GM12878 (cell line): ENCODE measurements around the gene PPP1R14B. TPM values are rescaled to one million over a fixed set of nuclear protein-coding genes. Genes with fewer than 3 reads are reported as not detected.

ENCODE experiments used
- ATAC-seq: fragments of 200-7000 bp; cut with Tn5 transposase; 3 replicates; pipeline ENCODE4 v1.9.1; 2020; ENCODE audit warnings: mild to moderate bottlenecking, moderate library complexity
- BruUV-seq: library from RNA; stranded (reverse); fragments of 400-500 nt; replicated peaks from 2 replicates; lab custom pipeline; 2021; lab: Mats Ljungman, UMichigan
- CTCF ChIA-PET: fragments of 300-600 bp; sonication (Branson Sonifier 250); formaldehyde crosslinking; extraction: SDS; loops from one replicate; lab custom pipeline; 2021; ENCODE audit warnings: inconsistent platforms; lab: Yijun Ruan, JAX
- POLR2A ChIA-PET: fragments of 350-600 bp; formaldehyde crosslinking; extraction: SDS; loops from one replicate; lab custom pipeline; 2021; ENCODE audit warnings: inconsistent platforms; lab: Charles Lee
- RAD21 ChIA-PET: fragments of 300-600 bp; sonication (Branson Sonifier 250); formaldehyde crosslinking; loops from one replicate; lab custom pipeline; 2023; ENCODE audit warnings: antibody characterized with exemption; ENCODE audit not compliant: unreplicated experiment; lab: Charles Lee
- SMC1A ChIA-PET: fragments of 300-600 bp; sonication (Branson Sonifier 250); formaldehyde crosslinking; loops from one replicate; lab custom pipeline; 2023; ENCODE audit not compliant: unreplicated experiment, uncharacterized antibody; lab: Charles Lee
- DNase-seq: peaks from one replicate; pipeline ENCODE4 v3.0.0-alpha.2; 2011; ENCODE audit warnings: low read depth, low spot score
- FAIRE-seq: peaks from 3 replicates; lab custom pipeline; 2011; peaks lifted over from hg19 to GRCh38; lab: Jason Lieb, UNC
- H2AFZ ChIP-seq: 2 replicates; pipeline ENCODE4 v1.6.0; 2011; ENCODE audit warnings: low read depth, low read length, control low read depth; ENCODE audit not compliant: control insufficient read depth
- H3K27ac ChIP-seq: 2 replicates; pipeline ENCODE4 v1.5.1; 2011; ENCODE audit warnings: control low read depth; ENCODE audit not compliant: control insufficient read depth, insufficient read depth
- H3K27me3 ChIP-seq, 2 experiments: replicated peaks in 1 of 2; 2 replicates each; pipeline versions ENCODE4 v1.6.0 to v1.6.1; 2011; ENCODE audit warnings: low read length in 1 of 2; ENCODE audit not compliant: control insufficient read depth in 2 of 2, insufficient read depth in 2 of 2
- H3K36me3 ChIP-seq, 2 experiments: 2 replicates each; pipeline ENCODE4 v1.5.1; 2011; ENCODE audit warnings: low read length in 1 of 2; ENCODE audit not compliant: control insufficient read depth in 2 of 2, insufficient read depth in 2 of 2
- H3K4me1 ChIP-seq: 2 replicates; pipeline ENCODE4 v1.6.1; 2011; ENCODE audit warnings: mild to moderate bottlenecking, low read length, moderate library complexity, mixed read lengths; ENCODE audit not compliant: control insufficient read depth, insufficient read depth
- H3K4me2 ChIP-seq: 2 replicates; pipeline ENCODE4 v1.6.0; 2011; ENCODE audit warnings: control low read depth; ENCODE audit not compliant: control insufficient read depth, insufficient read depth
- H3K4me3 ChIP-seq: fragments of 200-600 bp; sonication (generic); 2 replicates; pipeline ENCODE4 v1.5.1; 2016
- H3K79me2 ChIP-seq: 2 replicates; pipeline ENCODE4 v1.6.0; 2011; ENCODE audit warnings: low read length; ENCODE audit not compliant: control insufficient read depth, insufficient read depth
- H3K9ac ChIP-seq: 2 replicates; pipeline ENCODE4 v1.8.0; 2011; ENCODE audit warnings: low read length, control low read depth, mixed read lengths; ENCODE audit not compliant: control insufficient read depth, insufficient read depth
- H3K9me3 ChIP-seq: replicated peaks from 3 replicates; pipeline ENCODE4 v1.5.1; 2011; ENCODE audit warnings: mild to moderate bottlenecking, low read length; ENCODE audit not compliant: control insufficient read depth, insufficient read depth
- H4K20me1 ChIP-seq: 2 replicates; pipeline ENCODE4 v1.6.0; 2011; ENCODE audit not compliant: control insufficient read depth, insufficient read depth
- BACH1 ChIP-seq: fragments of 450-650 bp; IDR thresholded peaks from 2 replicates; pipeline ENCODE4 v1.6.1; 2017; ENCODE audit warnings: mild to moderate bottlenecking, borderline replicate concordance
- CREB1 ChIP-seq: IDR thresholded peaks from 2 replicates; pipeline ENCODE4 v1.6.1; 2012; ENCODE audit warnings: low read depth, mild to moderate bottlenecking, inconsistent platforms
- HCFC1 ChIP-seq: fragments of 150-350 bp; IDR thresholded peaks from 2 replicates; pipeline ENCODE4 v1.6.1; 2014; ENCODE audit warnings: low read length
- PAX8 ChIP-seq: fragments of 450-650 bp; IDR thresholded peaks from 2 replicates; pipeline ENCODE4 v1.6.1; 2017; ENCODE audit warnings: mild to moderate bottlenecking, moderate library complexity
- RAD21 ChIP-seq: IDR thresholded peaks from 2 replicates; pipeline ENCODE4 v1.6.1; 2011; ENCODE audit warnings: mild to moderate bottlenecking, low read depth, low read length, moderate library complexity; ENCODE audit not compliant: insufficient read depth
- RELA ChIP-seq: fragments of 450-650 bp; IDR thresholded peaks from 2 replicates; pipeline ENCODE4 v1.8.0; 2014; ENCODE audit warnings: borderline replicate concordance; ENCODE audit not compliant: partially characterized antibody
- SMARCA5 ChIP-seq: fragments of 450-650 bp; IDR thresholded peaks from 2 replicates; pipeline ENCODE4 v1.6.1; 2017; ENCODE audit warnings: mild to moderate bottlenecking
- SP1 ChIP-seq: IDR thresholded peaks from one replicate; pipeline ENCODE4 v1.6.1; 2011; ENCODE audit warnings: low read depth, low read length
- TARDBP ChIP-seq: IDR thresholded peaks from 2 replicates; pipeline ENCODE4 v1.6.1; 2016; ENCODE audit warnings: borderline replicate concordance
- whole genome bisulfite sequencing: methylation state at CpG from one replicate; pipeline ENCODE4 v1.1.6; 2016; ENCODE audit warnings: low lambda C conversion rate; ENCODE audit not compliant: insufficient replicate concordance, insufficient coverage; ENCODE audit errors: missing lambda C conversion rate; 5-methylcytosine and 5-hydroxymethylcytosine counted together
- in situ Hi-C: fragments of 300-500 bp; cut with MboI; formaldehyde crosslinking; loops from 9 replicates; pipeline ENCODE4 v1.14.3; 2018; ENCODE audit warnings: mixed read lengths
- intact Hi-C: fragments of 100-400 bp; cut with micrococcal nuclease; formaldehyde crosslinking; loops from one replicate; pipeline ENCODE4 v1.14.2; 2022; ENCODE audit not compliant: unreplicated experiment
- polyA plus RNA-seq, 11 experiments: library from polyadenylated mRNA; depleted of rRNA in 4 of 11; unstranded in 6 of 11; stranded (reverse) in 5 of 11; fragments of >200 nt; fragmentation: Nextera tagmentation in 4 of 11; fragmentation: Illumina TruSeq in 1 of 11; extraction: Ambion mirVana in 4 of 11; extraction: Trizol in 1 of 11; gene quantifications; 1 replicate in 1 of 11; 2 replicates in 10 of 11; pipeline versions ENCODE4 v1.2.1 to v1.2.3, GENCODE V29; 2011 to 2016; ENCODE audit warnings: inconsistent platforms in 2 of 11, missing spikeins in 2 of 11, low read depth in 1 of 11
- total RNA-seq, 4 experiments: library from RNA; depleted of rRNA in 3 of 4; stranded (reverse); fragments of >200 nt in 3 of 4; fragmentation: Illumina TruSeq in 1 of 4; extraction: Trizol in 1 of 4; gene quantifications; 2 replicates each; pipeline versions ENCODE4 v1.2.1 to v1.2.3, GENCODE V29; 2013 to 2021
- TF ChIP-seq, protein P1 (sequence below): IDR thresholded peaks from 2 replicates; pipeline ENCODE4 v1.6.1; 2012; ENCODE audit warnings: improper control_type of control experiment, low read depth, low read length; ENCODE audit not compliant: insufficient replicate concordance
- TF ChIP-seq, protein P2 (sequence below): IDR thresholded peaks from 2 replicates; pipeline ENCODE4 v1.6.1; 2012; ENCODE audit warnings: low read length, inconsistent platforms
- TF ChIP-seq, protein P3 (sequence below): fragments of 450-650 bp; IDR thresholded peaks from 2 replicates; pipeline ENCODE4 v1.6.1; 2017; ENCODE audit warnings: mild to moderate bottlenecking
- TF ChIP-seq, protein P4 (sequence below): IDR thresholded peaks from 2 replicates; pipeline ENCODE4 v1.6.1; 2011; ENCODE audit warnings: borderline replicate concordance, low read depth, mild to moderate bottlenecking, moderate library complexity, mixed read lengths, low read length; ENCODE audit not compliant: insufficient read depth; ENCODE audit errors: extremely low read length
- TF ChIP-seq, protein P5 (sequence below): IDR thresholded peaks from 2 replicates; pipeline ENCODE4 v1.6.1; 2012; ENCODE audit warnings: low read depth, low read length, improper control_type of control experiment

The PPP1R14B gene
- total and polyA plus RNA-seq, 10 of the 15 experiments (the other 5 are each of a cell fraction or from before 2014, with no cell fraction given) = 8.4 to 283 (median 124) TPM

DNA sequence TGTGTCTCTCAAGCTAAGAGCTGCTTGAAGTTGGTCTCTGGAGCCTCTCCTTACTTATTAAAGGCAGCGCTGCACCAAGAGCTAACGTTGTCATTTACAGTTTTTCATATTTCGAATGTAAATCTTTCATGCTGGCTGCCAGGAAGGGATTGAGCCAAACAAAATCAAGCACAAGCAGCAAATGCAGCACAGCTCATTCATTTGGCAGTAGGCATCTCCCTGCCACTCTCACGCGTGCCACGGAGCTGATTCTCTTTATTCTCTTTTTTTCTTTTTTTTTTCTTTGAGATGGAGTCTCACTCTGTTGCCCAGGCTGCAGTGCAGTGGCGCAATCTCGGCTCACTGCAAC lies 13.8 kb downstream of the PPP1R14B start:
- H3K27me3 ChIP-seq = no peaks in the 10 kb centered on the region
- no TSS peak for BruUV-seq
- ChIA-PET POLR2A (interaction anchor here (0.6 to 2.6 kb wide), 5 partner anchors 13 to 1632 kb away, joined by 3 to 12 read pairs (median 4); partner anchors contain the start of gene FERMT3), CTCF (interaction anchor here (2.9 kb wide), 1 partner anchor 27 kb away, joined by 18 read pairs; the partner anchor contains the start of gene FERMT3), SMC1A (interaction anchor here (1.2 kb wide), 1 partner anchor 27 kb away, joined by 3 read pairs; no protein-coding TSS in a partner anchor), RAD21 (interaction anchor here (1.1 to 1.7 kb wide), 3 partner anchors 8 to 71 kb away, joined by 3 to 6 read pairs (median 3); no protein-coding TSS in a partner anchor)
- FAIRE-seq (no peak), DNase-seq (no peak), ATAC-seq (no peak)
- peaks cover 20% of the 10 kb centered on the region for H3K79me2 ChIP-seq
- H3K27ac ChIP-seq = no peak overlapping the region
- WGBS = 96% methylated on average over 7 of the region's 8 CpGs
- H3K4me1 ChIP-seq = peaks cover 42% of the 10 kb centered on the region
- intact Hi-C loops (no loop called here), in situ Hi-C loops (loop anchor here (25.0 kb wide), 1 partner anchor 1629 kb away; the partner anchor contains the start of genes CFL1, EFEMP2 and MUS81)
- H3K9ac ChIP-seq = no peak overlapping the region
- no peak overlapping the region for H2AFZ ChIP-seq
- H4K20me1 ChIP-seq = no peaks in the 10 kb centered on the region
- H3K4me2 ChIP-seq = no peak overlapping the region
- no peak overlapping the region for H3K4me3 ChIP-seq
- H3K36me3 ChIP-seq = peaks cover 0 to 3% of the 10 kb centered on the region in 2 experiments; a peak in 2 of 4 replicates
- H3K9me3 ChIP-seq = no peaks in the 10 kb centered on the region
- TF ChIP-seq TARDBP (no peak), RELA (no peak), HCFC1 (no peak), RAD21 (no peak), PAX8 (no peak), SMARCA5 (no peak), BACH1 (no peak), SP1 (no peak), CREB1 (no peak)
- TF ChIP-seq, protein P1, sequence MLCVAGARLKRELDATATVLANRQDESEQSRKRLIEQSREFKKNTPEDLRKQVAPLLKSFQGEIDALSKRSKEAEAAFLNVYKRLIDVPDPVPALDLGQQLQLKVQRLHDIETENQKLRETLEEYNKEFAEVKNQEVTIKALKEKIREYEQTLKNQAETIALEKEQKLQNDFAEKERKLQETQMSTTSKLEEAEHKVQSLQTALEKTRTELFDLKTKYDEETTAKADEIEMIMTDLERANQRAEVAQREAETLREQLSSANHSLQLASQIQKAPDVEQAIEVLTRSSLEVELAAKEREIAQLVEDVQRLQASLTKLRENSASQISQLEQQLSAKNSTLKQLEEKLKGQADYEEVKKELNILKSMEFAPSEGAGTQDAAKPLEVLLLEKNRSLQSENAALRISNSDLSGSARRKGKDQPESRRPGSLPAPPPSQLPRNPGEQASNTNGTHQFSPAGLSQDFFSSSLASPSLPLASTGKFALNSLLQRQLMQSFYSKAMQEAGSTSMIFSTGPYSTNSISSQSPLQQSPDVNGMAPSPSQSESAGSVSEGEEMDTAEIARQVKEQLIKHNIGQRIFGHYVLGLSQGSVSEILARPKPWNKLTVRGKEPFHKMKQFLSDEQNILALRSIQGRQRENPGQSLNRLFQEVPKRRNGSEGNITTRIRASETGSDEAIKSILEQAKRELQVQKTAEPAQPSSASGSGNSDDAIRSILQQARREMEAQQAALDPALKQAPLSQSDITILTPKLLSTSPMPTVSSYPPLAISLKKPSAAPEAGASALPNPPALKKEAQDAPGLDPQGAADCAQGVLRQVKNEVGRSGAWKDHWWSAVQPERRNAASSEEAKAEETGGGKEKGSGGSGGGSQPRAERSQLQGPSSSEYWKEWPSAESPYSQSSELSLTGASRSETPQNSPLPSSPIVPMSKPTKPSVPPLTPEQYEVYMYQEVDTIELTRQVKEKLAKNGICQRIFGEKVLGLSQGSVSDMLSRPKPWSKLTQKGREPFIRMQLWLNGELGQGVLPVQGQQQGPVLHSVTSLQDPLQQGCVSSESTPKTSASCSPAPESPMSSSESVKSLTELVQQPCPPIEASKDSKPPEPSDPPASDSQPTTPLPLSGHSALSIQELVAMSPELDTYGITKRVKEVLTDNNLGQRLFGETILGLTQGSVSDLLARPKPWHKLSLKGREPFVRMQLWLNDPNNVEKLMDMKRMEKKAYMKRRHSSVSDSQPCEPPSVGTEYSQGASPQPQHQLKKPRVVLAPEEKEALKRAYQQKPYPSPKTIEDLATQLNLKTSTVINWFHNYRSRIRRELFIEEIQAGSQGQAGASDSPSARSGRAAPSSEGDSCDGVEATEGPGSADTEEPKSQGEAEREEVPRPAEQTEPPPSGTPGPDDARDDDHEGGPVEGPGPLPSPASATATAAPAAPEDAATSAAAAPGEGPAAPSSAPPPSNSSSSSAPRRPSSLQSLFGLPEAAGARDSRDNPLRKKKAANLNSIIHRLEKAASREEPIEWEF = no peak
- TF ChIP-seq, protein P2, sequence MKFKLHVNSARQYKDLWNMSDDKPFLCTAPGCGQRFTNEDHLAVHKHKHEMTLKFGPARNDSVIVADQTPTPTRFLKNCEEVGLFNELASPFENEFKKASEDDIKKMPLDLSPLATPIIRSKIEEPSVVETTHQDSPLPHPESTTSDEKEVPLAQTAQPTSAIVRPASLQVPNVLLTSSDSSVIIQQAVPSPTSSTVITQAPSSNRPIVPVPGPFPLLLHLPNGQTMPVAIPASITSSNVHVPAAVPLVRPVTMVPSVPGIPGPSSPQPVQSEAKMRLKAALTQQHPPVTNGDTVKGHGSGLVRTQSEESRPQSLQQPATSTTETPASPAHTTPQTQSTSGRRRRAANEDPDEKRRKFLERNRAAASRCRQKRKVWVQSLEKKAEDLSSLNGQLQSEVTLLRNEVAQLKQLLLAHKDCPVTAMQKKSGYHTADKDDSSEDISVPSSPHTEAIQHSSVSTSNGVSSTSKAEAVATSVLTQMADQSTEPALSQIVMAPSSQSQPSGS = no peak
- TF ChIP-seq, protein P3, sequence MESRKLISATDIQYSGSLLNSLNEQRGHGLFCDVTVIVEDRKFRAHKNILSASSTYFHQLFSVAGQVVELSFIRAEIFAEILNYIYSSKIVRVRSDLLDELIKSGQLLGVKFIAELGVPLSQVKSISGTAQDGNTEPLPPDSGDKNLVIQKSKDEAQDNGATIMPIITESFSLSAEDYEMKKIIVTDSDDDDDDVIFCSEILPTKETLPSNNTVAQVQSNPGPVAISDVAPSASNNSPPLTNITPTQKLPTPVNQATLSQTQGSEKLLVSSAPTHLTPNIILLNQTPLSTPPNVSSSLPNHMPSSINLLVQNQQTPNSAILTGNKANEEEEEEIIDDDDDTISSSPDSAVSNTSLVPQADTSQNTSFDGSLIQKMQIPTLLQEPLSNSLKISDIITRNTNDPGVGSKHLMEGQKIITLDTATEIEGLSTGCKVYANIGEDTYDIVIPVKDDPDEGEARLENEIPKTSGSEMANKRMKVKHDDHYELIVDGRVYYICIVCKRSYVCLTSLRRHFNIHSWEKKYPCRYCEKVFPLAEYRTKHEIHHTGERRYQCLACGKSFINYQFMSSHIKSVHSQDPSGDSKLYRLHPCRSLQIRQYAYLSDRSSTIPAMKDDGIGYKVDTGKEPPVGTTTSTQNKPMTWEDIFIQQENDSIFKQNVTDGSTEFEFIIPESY = no peak
- TF ChIP-seq, protein P4, sequence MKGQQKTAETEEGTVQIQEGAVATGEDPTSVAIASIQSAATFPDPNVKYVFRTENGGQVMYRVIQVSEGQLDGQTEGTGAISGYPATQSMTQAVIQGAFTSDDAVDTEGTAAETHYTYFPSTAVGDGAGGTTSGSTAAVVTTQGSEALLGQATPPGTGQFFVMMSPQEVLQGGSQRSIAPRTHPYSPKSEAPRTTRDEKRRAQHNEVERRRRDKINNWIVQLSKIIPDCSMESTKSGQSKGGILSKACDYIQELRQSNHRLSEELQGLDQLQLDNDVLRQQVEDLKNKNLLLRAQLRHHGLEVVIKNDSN = no peak
- TF ChIP-seq, protein P5, sequence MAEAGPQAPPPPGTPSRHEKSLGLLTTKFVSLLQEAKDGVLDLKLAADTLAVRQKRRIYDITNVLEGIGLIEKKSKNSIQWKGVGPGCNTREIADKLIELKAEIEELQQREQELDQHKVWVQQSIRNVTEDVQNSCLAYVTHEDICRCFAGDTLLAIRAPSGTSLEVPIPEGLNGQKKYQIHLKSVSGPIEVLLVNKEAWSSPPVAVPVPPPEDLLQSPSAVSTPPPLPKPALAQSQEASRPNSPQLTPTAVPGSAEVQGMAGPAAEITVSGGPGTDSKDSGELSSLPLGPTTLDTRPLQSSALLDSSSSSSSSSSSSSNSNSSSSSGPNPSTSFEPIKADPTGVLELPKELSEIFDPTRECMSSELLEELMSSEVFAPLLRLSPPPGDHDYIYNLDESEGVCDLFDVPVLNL = no peak
